RWPE2 (cell line): ENCODE results near the gene NLRP1.
"Not testable (repeated sequence)": the region's sequence is repeated elsewhere in the genome, so short reads cannot be mapped to it uniquely, and the experiment has no call there.

ENCODE experiments used
- ATAC-seq: fragments of 200-7000 bp; cut with Tn5 transposase; 3 replicates; pipeline ENCODE4 v1.9.1; 2021; ENCODE audit warnings: low read depth
- DNase-seq: peaks from one replicate; pipeline ENCODE4 v3.0.0-alpha.2; 2020; ENCODE audit warnings: low spot score
- H3K27ac ChIP-seq: fragments of 450-650 bp; 2 replicates; pipeline ENCODE4 v1.5.1; 2017; ENCODE audit warnings: mild to moderate bottlenecking; ENCODE audit not compliant: poor library complexity, severe bottlenecking
- H3K27me3 ChIP-seq: fragments of 250-450 bp; sonication (Bioruptor Pico); 2 replicates; pipeline ENCODE4 v1.5.1; 2021; ENCODE audit warnings: mild to moderate bottlenecking, moderate library complexity; ENCODE audit not compliant: insufficient read depth, poor library complexity, severe bottlenecking
- H3K36me3 ChIP-seq: fragments of 250-450 bp; sonication (Bioruptor Pico); 2 replicates; pipeline ENCODE4 v1.5.1; 2020; ENCODE audit warnings: low read depth, mild to moderate bottlenecking, moderate library complexity
- H3K4me1 ChIP-seq: fragments of 250-450 bp; sonication (Bioruptor Pico); 2 replicates; pipeline ENCODE4 v1.5.1; 2021; ENCODE audit warnings: mild to moderate bottlenecking, moderate library complexity; ENCODE audit not compliant: insufficient read depth, poor library complexity, severe bottlenecking
- H3K4me3 ChIP-seq: fragments of 250-450 bp; sonication (Bioruptor Pico); 2 replicates; pipeline ENCODE4 v1.5.1; 2021; ENCODE audit warnings: mild to moderate bottlenecking, moderate library complexity; ENCODE audit not compliant: severe bottlenecking
- H3K9me3 ChIP-seq: fragments of 250-450 bp; sonication (Bioruptor Pico); 2 replicates; pipeline ENCODE4 v1.5.1; 2021; ENCODE audit warnings: mild to moderate bottlenecking, moderate library complexity; ENCODE audit not compliant: severe bottlenecking
- CTCF ChIP-seq: fragments of 450-650 bp; IDR thresholded peaks from one replicate; pipeline ENCODE4 v1.5.1; 2017; ENCODE audit warnings: mild to moderate bottlenecking, moderate library complexity; ENCODE audit not compliant: poor library complexity, severe bottlenecking

The NLRP1 gene

GRCh38 chr17:5580969-5581368 is 3.3 kb downstream of the NLRP1 start:
- Histone ChIP-seq H3K27ac (peak overlapping the region; percentile 1), H3K27me3 (no peaks in the 10 kb centered on the region)
- ATAC-seq = no peak

DNA sequence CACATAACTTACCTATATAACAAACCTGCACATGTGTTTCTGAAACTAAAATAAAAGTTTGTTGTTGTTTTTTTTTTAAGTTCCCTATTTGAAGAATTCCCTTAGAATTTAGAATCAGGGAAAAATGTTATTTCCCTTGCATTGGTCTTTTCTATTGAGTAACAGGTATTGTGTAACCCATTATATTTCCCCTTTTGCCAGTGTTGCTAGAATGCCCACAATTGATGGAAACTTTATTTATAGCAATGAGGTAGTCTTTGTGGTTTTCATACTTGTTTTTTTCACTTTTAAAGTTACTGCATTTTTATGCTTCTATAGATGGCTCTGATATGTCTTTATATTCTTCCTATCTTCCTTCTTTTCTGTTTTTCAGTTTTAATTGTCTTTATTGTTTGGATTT is 3.9 kb downstream of the NLRP1 start:
- Histone ChIP-seq H3K27ac (no peak overlapping the region), H3K4me1 (peaks cover 16% of the 10 kb centered on the region), H3K27me3 (no peaks in the 10 kb centered on the region), H3K9me3 (no peaks in the 10 kb centered on the region), H3K36me3 (peaks cover 58% of the 10 kb centered on the region), H3K4me3 (no peak overlapping the region)
- ATAC-seq = no peak
- no peak for TF ChIP-seq CTCF
- DNase-seq = no peak

More at GRCh38 chr17:5580969-5581368, 3.3 kb downstream of the NLRP1 start:
- Histone ChIP-seq H3K4me1 (peaks cover 22% of the 10 kb centered on the region), H3K4me3 (no peak overlapping the region), H3K36me3 (peaks cover 54% of the 10 kb centered on the region), H3K9me3 (no peaks in the 10 kb centered on the region)
- DNase-seq = no peak
- no peak for TF ChIP-seq CTCF

DNA sequence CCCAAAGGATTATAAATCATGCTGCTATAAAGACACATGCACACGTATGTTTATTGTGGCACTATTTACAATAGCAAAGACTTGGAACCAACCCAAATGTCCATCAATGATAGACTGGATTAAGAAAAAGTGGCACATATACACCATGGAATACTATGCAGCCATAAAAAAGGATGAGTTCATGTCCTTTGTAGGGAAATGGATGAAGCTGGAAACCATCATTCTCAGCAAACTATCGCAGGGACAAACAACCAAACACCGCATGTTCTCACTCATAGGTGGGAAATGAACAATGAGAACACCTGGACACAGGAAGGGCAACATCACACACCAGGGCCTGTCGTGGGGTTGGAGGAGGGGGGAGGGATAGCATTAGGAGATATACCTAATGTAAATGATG is 5.5 kb downstream of the NLRP1 start:
- H3K27ac ChIP-seq, ATAC-seq, H3K9me3 ChIP-seq, DNase-seq, H3K4me3 ChIP-seq, H3K27me3 ChIP-seq, H3K4me1 ChIP-seq: not testable (repeated sequence)
- peaks cover 63% of the 10 kb centered on the region for H3K36me3 ChIP-seq

DNA sequence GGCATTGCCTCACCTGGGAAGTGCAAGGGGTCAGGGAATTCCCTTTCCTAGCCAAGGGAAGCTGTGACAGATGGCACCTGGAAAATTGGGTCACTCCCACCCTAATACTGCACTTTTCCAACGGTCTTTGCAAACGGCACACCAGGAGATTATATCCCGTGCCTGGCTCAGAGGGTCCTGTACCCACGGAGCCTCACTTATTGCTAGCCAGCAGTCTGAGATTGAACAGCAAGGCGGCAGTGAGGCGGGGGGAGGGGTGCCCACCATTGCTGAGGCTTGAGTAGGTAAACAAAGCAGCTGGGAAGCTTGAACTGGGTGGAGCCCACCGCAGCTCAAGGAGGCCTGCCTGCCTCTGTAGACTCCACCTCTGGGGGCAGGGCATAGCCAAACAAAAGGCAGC is 11.3 kb downstream of the NLRP1 start:
- not testable (repeated sequence) for DNase-seq

DNA sequence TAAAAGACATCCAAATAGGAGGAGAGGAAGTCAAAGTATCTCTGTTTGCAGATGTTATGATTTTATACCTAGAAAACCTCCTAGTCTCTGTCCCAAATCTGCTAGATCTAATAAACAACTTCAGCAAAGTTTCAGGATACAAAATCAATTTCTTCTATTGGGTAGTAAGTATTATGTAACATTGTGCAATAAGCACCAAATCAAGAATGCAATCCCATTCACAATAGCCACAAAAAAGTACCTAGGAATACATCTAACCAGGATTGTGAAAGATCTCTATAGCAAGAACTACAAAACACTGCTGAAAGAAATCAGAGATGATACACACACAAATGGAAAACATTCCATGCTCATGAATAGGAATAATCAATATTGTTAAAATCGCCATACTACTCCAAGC is 13.0 kb downstream of the NLRP1 start:
- TF ChIP-seq CTCF = no peak
- H3K4me1 ChIP-seq = no peaks in the 10 kb centered on the region
- no peak for DNase-seq
- H3K27me3 ChIP-seq = no peaks in the 10 kb centered on the region
- peaks cover 68% of the 10 kb centered on the region for H3K36me3 ChIP-seq
- H3K4me3 ChIP-seq = no peak overlapping the region
- H3K27ac ChIP-seq = no peak overlapping the region
- ATAC-seq = no peak
- H3K9me3 ChIP-seq = no peaks in the 10 kb centered on the region

More for the DNA sequence above, 11.3 kb downstream of the NLRP1 start:
- H3K4me3 ChIP-seq, H3K9me3 ChIP-seq, H3K27me3 ChIP-seq, H3K4me1 ChIP-seq, ATAC-seq, H3K27ac ChIP-seq: not testable (repeated sequence)
- H3K36me3 ChIP-seq = peaks cover 59% of the 10 kb centered on the region

- no peaks in the 10 kb centered on the region for H3K9me3 ChIP-seq
- H3K36me3 ChIP-seq = peaks cover 33% of the 10 kb centered on the region
- ATAC-seq (no peak), DNase-seq (no peak)
- no peaks in the 10 kb centered on the region for H3K27me3 ChIP-seq
- no peaks in the 10 kb centered on the region for H3K4me1 ChIP-seq
- TF ChIP-seq CTCF = no peak
- no peak overlapping the region for H3K4me3 ChIP-seq
- H3K27ac ChIP-seq = no peak overlapping the region
Observed at GRCh38 chr17:5565808-5566207, 18.5 kb downstream of the NLRP1 start.
